Activated T-cell treated with anti-CD3 and anti-CD28 coated beads, Interleukin-2, amount 50 U/mL, for 24 hours (primary cell): ENCODE data around the gene WBP2.
A peak's percentile ranks its signal among the peaks of the same experiment; 100 is the strongest.
"Not testable (repeated sequence)": the region's sequence is repeated elsewhere in the genome, so short reads cannot be mapped to it uniquely, and the experiment has no call there.

Experiments used
- DNase-seq: peaks from one replicate; pipeline ENCODE4 v3.0.0-alpha.2; 2020
- H3K27ac Mint-ChIP-seq: 2 replicates; pipeline ENCODE4 v1.8.0; 2020; ENCODE audit warnings: mild to moderate bottlenecking, mixed read lengths
- H3K27me3 Mint-ChIP-seq: 2 replicates; pipeline ENCODE4 v1.8.0; 2020; ENCODE audit warnings: mixed read lengths
- H3K36me3 Mint-ChIP-seq: 2 replicates; pipeline ENCODE4 v1.8.0; 2020; ENCODE audit warnings: low read depth, mixed read lengths
- H3K4me1 Mint-ChIP-seq: 2 replicates; pipeline ENCODE4 v1.8.0; 2020; ENCODE audit warnings: low read depth, mixed read lengths
- H3K4me3 Mint-ChIP-seq: 2 replicates; pipeline ENCODE4 v1.8.0; 2020; ENCODE audit warnings: mild to moderate bottlenecking, moderate library complexity, mixed read lengths
- H3K9me3 Mint-ChIP-seq: 2 replicates; pipeline ENCODE4 v1.8.0; 2020; ENCODE audit warnings: mixed read lengths

WBP2 gene

DNA sequence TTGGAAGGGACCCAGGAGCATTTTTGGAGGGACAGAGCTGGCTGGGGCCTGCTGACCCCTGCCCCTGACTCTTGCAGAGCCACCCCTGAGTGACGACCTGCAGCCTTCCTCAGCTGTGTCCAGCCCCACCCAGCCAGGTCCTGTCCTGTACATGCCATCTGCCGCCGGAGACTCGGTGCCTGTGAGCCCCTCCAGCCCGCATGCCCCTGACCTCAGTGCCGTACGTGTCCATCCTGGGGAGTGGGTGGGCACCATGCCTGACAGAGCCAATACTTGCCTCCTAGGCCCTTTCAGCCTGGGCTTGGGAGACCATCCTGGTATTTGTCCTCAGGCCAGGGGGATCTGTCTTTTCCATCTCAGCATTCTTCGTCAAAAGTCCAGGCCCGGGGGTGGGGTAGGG is 38.4 kb downstream of the WBP2 start:
- DNase-seq = no peak
- Mint-ChIP-seq H3K9me3 (no peaks in the 10 kb centered on the region), H3K27ac (peak overlapping the region; percentile 34), H3K4me3 (no peak overlapping the region), H3K36me3 (peaks cover 89% of the 10 kb centered on the region), H3K4me1 (peaks cover 10% of the 10 kb centered on the region), H3K27me3 (no peaks in the 10 kb centered on the region)

- H3K27ac Mint-ChIP-seq = peak overlapping the region; percentile 6
Observed at GRCh38 chr17:75815399-75815798, 39.7 kb downstream of the WBP2 start.

DNA sequence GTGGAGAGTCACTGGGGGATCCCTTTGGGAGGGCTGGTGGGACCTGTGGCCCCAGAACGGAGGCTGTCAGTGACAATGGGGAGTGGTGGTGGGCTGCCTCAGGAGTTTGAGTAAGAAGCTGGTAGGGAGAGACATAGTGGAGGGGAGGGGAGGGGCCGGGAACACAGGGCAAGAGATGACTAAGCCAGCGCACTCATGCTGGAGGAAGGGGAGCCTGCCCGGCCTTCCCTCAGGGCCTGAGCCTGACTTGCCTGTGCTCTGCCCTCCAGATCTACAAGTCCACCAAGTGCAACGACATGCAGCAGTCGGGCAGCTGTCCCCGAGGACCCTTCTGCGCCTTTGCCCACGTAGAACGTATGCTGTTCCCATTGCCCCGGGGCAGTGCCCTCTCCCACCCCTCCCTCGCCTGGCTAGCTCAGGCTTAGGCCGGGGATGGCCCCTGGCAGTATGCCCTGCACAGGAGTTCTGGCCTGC is 40.2 kb downstream of the WBP2 start:
- Mint-ChIP-seq H3K4me1 (no peaks in the 10 kb centered on the region), H3K27ac (no peak overlapping the region), H3K4me3 (no peak overlapping the region)

More at GRCh38 chr17:75815399-75815798, 39.7 kb downstream of the WBP2 start:
- H3K36me3 Mint-ChIP-seq = peaks cover 87% of the 10 kb centered on the region
- H3K4me1 Mint-ChIP-seq = no peaks in the 10 kb centered on the region
- DNase-seq = no peak
- no peaks in the 10 kb centered on the region for H3K9me3 Mint-ChIP-seq
- H3K27me3 Mint-ChIP-seq = no peaks in the 10 kb centered on the region
- H3K4me3 Mint-ChIP-seq = no peak overlapping the region

DNA sequence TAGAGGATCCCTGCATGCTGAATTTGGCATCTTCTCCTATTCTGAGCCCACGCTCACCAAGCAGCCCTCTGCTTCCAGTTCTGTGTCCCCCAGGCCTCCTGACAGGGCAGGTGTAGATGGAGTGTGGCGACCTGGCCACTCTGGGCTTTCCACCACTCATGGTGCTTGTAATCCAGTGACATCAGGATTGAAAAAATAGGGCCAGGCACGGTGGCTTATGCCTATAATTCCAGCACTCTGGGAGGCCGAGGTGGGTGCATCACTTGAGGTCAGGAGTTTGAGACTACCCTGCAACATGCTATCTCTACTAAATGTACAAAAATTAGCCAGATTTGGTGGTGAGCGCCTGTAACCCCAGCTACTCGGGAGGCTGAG is 41.1 kb downstream of the WBP2 start:
- Mint-ChIP-seq H3K4me1 (no peaks in the 10 kb centered on the region), H3K4me3 (no peak overlapping the region), H3K27ac (no peak overlapping the region), H3K36me3 (peaks cover 81% of the 10 kb centered on the region), H3K27me3 (no peaks in the 10 kb centered on the region), H3K9me3 (no peaks in the 10 kb centered on the region)
- DNase-seq = no peak

More for the DNA sequence above, 40.2 kb downstream of the WBP2 start:
- DNase-seq = no peak
- no peaks in the 10 kb centered on the region for H3K9me3 Mint-ChIP-seq
- H3K36me3 Mint-ChIP-seq = peaks cover 86% of the 10 kb centered on the region
- no peaks in the 10 kb centered on the region for H3K27me3 Mint-ChIP-seq

- H3K36me3 Mint-ChIP-seq = peaks cover 75% of the 10 kb centered on the region
- H3K4me1 Mint-ChIP-seq = peaks cover 4% of the 10 kb centered on the region
- H3K9me3 Mint-ChIP-seq = no peaks in the 10 kb centered on the region
- no peaks in the 10 kb centered on the region for H3K27me3 Mint-ChIP-seq
- DNase-seq = no peak
- no peak overlapping the region for H3K27ac Mint-ChIP-seq
- H3K4me3 Mint-ChIP-seq = no peak overlapping the region
Observed at GRCh38 chr17:75813081-75814020, 41.8 kb downstream of the WBP2 start.

- H3K27ac Mint-ChIP-seq = no peak overlapping the region
- peaks cover 67% of the 10 kb centered on the region for H3K36me3 Mint-ChIP-seq
- H3K4me1 Mint-ChIP-seq = peaks cover 4% of the 10 kb centered on the region
- no peaks in the 10 kb centered on the region for H3K27me3 Mint-ChIP-seq
- H3K9me3 Mint-ChIP-seq = no peaks in the 10 kb centered on the region
- no peak overlapping the region for H3K4me3 Mint-ChIP-seq
- DNase-seq = no peak
Observed at GRCh38 chr17:75812096-75813013, 42.8 kb downstream of the WBP2 start.

DNA sequence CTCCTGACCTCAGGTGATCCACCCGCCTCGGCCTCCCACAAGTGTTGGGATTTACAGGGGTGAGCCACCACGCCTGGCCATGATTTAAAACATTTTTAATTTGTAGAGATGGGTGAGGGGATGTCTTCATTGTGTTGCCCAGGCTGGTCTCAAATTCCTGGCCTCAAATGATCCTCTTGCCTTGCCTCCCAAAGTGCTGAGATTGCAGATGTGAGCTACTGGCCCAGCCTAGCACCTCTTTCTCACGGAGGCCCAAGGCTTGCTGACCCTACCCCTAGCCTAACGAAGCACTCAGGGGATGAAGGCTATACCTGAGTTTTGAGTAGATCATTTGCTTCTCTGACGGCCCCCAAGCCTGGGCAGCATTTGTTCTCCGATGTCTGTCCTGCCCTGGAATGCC is 44.0 kb downstream of the WBP2 start:
- H3K9me3 Mint-ChIP-seq = no peaks in the 10 kb centered on the region
- no peaks in the 10 kb centered on the region for H3K27me3 Mint-ChIP-seq
- no peak for DNase-seq
- no peak overlapping the region for H3K4me3 Mint-ChIP-seq
- H3K36me3 Mint-ChIP-seq = peaks cover 55% of the 10 kb centered on the region
- no peak overlapping the region for H3K27ac Mint-ChIP-seq
- peaks cover 4% of the 10 kb centered on the region for H3K4me1 Mint-ChIP-seq

DNA sequence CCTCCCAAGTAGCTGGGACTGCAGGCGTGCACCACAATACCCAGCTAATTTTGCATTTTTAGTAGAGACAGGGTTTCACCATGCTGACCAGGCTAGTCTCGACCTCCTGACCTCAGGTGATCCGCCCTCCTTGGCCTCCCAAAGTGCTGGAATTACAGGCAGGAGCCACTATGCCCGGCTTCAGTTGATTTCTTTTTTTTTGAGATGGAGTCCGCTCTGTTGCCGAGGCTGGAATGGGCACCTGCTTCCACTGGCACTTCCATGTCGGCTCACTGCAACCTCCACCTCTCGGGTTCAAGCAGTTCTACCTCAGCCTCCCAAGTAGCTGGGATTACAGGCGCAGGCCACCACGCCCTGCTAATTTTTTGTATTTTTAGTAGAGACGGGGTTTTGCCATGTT is 44.4 kb downstream of the WBP2 start:
- not testable (repeated sequence) for H3K4me3 Mint-ChIP-seq, H3K9me3 Mint-ChIP-seq, H3K27me3 Mint-ChIP-seq, H3K4me1 Mint-ChIP-seq, H3K27ac Mint-ChIP-seq, DNase-seq
- peaks cover 52% of the 10 kb centered on the region for H3K36me3 Mint-ChIP-seq

DNA sequence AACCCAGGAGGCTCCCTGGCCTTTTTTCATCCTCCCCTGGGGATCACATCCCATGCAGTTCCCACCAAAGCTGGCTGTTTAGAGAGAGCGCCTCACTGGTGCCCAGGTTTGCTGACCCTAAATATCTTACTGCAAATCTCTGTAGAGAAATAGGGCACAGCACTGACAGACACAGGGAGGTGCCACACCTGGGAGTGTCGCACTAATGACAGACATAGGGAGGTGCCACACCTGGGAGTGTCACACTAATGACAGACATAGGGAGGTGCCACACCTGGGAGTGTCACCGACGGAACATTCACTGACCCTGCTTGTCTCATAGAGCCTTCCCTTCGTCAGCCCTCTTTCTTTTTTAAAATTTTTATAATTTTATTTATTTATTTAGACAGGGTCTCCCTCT is 44.9 kb downstream of the WBP2 start:
- Mint-ChIP-seq H3K36me3 (peaks cover 47% of the 10 kb centered on the region), H3K9me3 (no peaks in the 10 kb centered on the region), H3K27ac (no peak overlapping the region), H3K4me3 (no peak overlapping the region), H3K4me1 (peaks cover 4% of the 10 kb centered on the region), H3K27me3 (no peaks in the 10 kb centered on the region)
- no peak for DNase-seq

DNA sequence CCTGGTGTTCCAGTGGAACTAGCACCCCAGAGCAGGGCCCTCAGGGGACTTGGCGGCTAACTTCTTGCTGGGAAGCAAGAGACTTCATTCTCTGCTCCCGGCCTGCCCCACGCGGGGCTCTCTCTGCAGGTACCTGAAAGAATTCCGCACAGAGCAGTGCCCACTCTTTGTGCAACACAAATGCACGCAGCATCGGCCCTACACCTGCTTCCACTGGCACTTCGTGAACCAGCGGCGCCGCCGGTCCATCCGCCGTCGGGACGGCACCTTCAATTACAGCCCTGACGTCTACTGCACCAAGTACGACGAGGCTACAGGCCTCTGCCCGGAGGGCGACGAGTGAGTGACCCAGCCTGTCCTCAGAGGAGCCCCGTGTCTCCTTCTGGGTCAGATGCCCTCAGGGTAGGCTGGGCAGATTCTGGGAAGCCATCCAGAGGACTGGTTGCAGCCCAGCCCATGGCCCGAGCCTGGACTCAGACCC is 45.5 kb downstream of the WBP2 start:
- no peak overlapping the region for H3K27ac Mint-ChIP-seq
- DNase-seq = no peak
- H3K4me1 Mint-ChIP-seq = peaks cover 4% of the 10 kb centered on the region
- H3K27me3 Mint-ChIP-seq = no peaks in the 10 kb centered on the region
- no peak overlapping the region for H3K4me3 Mint-ChIP-seq
- peaks cover 46% of the 10 kb centered on the region for H3K36me3 Mint-ChIP-seq
- no peaks in the 10 kb centered on the region for H3K9me3 Mint-ChIP-seq

DNA sequence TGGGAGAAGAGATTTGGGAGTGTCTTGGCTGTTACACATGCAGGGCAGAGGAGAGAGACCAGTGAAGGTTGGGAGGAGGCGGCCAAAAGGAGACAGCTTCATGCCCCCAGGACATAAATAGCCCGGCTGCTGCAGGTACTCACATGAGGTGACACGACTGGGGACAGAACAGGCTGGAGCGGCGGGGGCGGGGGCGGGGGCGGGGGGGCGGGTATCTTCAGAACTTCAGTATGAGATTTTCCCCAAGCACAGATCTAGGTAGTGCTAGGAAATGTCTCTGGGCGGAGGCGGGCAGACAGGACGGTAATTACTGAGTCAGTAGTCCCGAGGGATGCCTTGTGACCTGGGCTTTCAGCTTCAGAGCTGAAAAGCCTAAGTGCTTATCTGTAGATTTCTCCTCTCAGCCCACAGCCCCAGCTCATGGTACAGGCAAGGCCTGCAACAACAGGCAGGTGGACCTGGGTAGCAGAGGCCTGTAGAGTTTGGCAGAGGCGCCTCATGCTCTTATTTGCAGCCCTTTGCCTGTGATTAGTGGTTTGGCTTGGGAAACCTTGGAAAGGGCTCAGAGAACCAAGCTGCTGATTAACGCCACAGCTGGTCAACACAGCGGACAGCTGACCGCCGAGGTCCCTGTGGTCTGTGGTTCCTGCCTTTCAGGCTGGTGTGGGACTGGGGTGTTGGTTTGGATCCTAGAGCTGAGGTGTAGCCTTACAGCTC is 46.1 kb downstream of the WBP2 start:
- Mint-ChIP-seq H3K27ac (no peak overlapping the region), H3K4me1 (peaks cover 8% of the 10 kb centered on the region), H3K27me3 (no peaks in the 10 kb centered on the region), H3K9me3 (no peaks in the 10 kb centered on the region), H3K36me3 (peaks cover 41% of the 10 kb centered on the region), H3K4me3 (no peak overlapping the region)
- DNase-seq = no peak

DNA sequence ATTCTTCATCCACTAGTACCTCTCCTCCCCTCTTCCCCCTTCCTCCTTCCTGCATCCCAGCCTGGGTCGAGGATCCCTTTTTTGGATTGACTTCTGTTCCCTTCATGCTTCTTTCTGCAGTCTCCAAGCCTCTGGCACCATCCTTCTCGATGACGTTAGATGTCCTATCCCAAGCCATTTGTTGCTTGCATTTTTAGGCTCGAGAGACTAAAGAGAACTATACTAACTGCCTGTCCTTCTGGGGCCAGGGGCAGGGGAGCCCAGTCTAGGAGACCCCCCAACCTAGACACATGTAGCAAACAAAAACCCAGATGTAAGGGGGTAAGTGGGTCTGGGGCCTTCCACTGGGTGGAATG is 46.6 kb downstream of the WBP2 start:
- no peaks in the 10 kb centered on the region for H3K27me3 Mint-ChIP-seq
- no peak for DNase-seq
- H3K27ac Mint-ChIP-seq = no peak overlapping the region

GRCh38 chr17:75807861-75808260 is 47.3 kb downstream of the WBP2 start:
- H3K4me3 Mint-ChIP-seq = no peak overlapping the region
- H3K36me3 Mint-ChIP-seq = peaks cover 35% of the 10 kb centered on the region
- peak overlapping the region; percentile 8 for H3K27ac Mint-ChIP-seq
- peaks cover 17% of the 10 kb centered on the region for H3K4me1 Mint-ChIP-seq
- DNase-seq = no peak
- no peaks in the 10 kb centered on the region for H3K27me3 Mint-ChIP-seq
- no peaks in the 10 kb centered on the region for H3K9me3 Mint-ChIP-seq

More for the DNA sequence above, 46.6 kb downstream of the WBP2 start:
- H3K36me3 Mint-ChIP-seq = peaks cover 36% of the 10 kb centered on the region
- H3K9me3 Mint-ChIP-seq = no peaks in the 10 kb centered on the region
- no peak overlapping the region for H3K4me3 Mint-ChIP-seq
- H3K4me1 Mint-ChIP-seq = peaks cover 13% of the 10 kb centered on the region

DNA sequence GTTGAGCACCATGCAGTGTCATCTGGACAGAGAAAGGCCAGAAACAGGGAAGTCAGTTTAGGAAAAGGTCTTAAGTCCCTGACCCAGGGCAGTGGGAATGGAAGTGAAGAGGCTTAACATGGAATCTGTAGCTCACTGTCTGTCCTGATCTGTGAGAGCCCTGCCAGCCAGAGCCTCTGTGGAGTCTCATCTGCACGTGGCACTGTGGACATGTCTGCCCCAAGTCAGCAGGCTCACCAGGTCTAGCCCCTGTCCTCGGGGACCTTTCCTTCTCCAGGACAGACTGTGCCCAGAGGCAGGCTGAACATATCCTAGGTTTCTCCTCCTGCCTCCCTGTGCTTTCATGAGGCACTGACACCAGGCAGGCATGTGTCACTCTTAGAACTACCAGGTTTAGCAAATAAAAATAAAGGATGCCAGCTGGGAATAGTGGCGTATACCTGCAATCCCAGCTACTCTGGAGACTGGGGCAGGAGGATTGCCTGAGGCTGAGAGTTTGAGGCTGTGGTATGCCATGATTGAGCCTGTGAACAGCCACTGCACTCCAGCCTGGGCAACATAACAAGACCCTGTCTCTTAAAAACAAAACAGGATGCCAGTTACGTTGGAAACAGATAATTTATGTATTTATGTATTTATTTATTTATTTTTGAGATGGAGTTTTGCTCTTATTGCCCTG is 48.2 kb downstream of the WBP2 start:
- peaks cover 29% of the 10 kb centered on the region for H3K36me3 Mint-ChIP-seq
- H3K4me1 Mint-ChIP-seq = peaks cover 17% of the 10 kb centered on the region
- H3K27me3 Mint-ChIP-seq = no peaks in the 10 kb centered on the region
- no peak overlapping the region for H3K4me3 Mint-ChIP-seq
- no peaks in the 10 kb centered on the region for H3K9me3 Mint-ChIP-seq
- H3K27ac Mint-ChIP-seq = peak overlapping the region; percentile 6
- DNase-seq = no peak
